Endothelial cell of umbilical vein (primary cell): ENCODE results near the gene CHI3L1. TPM values are rescaled to one million over a fixed set of nuclear protein-coding genes. Genes with fewer than 3 reads are reported as not detected.

Experiments
- BruUV-seq: library from RNA; stranded (reverse); fragments of 400-500 nt; replicated peaks from 2 replicates; lab custom pipeline; 2021; lab: Mats Ljungman, UMichigan
- CTCF ChIA-PET: fragments of 300-600, 350-600 bp; sonication (Branson Sonifier 250); formaldehyde crosslinking; loops from one replicate; lab custom pipeline; 2021; ENCODE audit warnings: antibody characterized with exemption, inconsistent platforms; lab: Charles Lee
- POLR2A ChIA-PET: fragments of 300-600, 350-600 bp; sonication (Branson Sonifier 250); formaldehyde crosslinking; loops from one replicate; lab custom pipeline; 2021; ENCODE audit warnings: antibody characterized with exemption, inconsistent platforms; lab: Charles Lee
- DNase-seq: peaks from one replicate; pipeline ENCODE4 v3.0.0-alpha.2; 2011; ENCODE audit warnings: low read depth, low spot score
- FAIRE-seq: peaks from 2 replicates; lab custom pipeline; 2011; peaks lifted over from hg19 to GRCh38; lab: Jason Lieb, UNC
- H2AFZ ChIP-seq: 2 replicates; pipeline ENCODE4 v1.6.0; 2012; ENCODE audit warnings: low read depth, low read length, control low read depth, inconsistent platforms
- H3K27ac ChIP-seq: 2 replicates; pipeline ENCODE4 v1.5.1; 2011; ENCODE audit warnings: low read depth, mild to moderate bottlenecking, control low read depth, low read length, moderate library complexity; ENCODE audit not compliant: insufficient read depth
- H3K27me3 ChIP-seq, 2 experiments: 2 replicates each; pipeline versions ENCODE4 v1.6.0 to v1.6.1; 2011; ENCODE audit warnings: low read length in 2 of 2, mixed read lengths in 1 of 2; ENCODE audit not compliant: control insufficient read depth in 2 of 2, insufficient read depth in 2 of 2
- H3K36me3 ChIP-seq, 2 experiments: 2 replicates in 1 of 2; 3 replicates in 1 of 2; pipeline ENCODE4 v1.5.1; 2011; ENCODE audit warnings: low read length in 2 of 2, mild to moderate bottlenecking in 1 of 2, moderate library complexity in 1 of 2; ENCODE audit not compliant: control insufficient read depth in 2 of 2, insufficient read depth in 2 of 2; ENCODE audit errors: extremely low read depth in 1 of 2
- H3K4me1 ChIP-seq: 3 replicates; pipeline ENCODE4 v1.5.1; 2011; ENCODE audit warnings: mild to moderate bottlenecking, low read length; ENCODE audit not compliant: control insufficient read depth, insufficient read depth; ENCODE audit errors: extremely low read depth
- H3K4me2 ChIP-seq: 2 replicates; pipeline ENCODE4 v1.6.1; 2011; ENCODE audit warnings: low read length, control low read depth, mixed read lengths; ENCODE audit not compliant: insufficient read depth
- H3K4me3 ChIP-seq, 3 experiments: fragments of 200-600 bp in 1 of 3; sonication (generic), shearing (Covaris generic) in 1 of 3; replicated peaks in 1 of 3; 2 replicates each; pipeline ENCODE4 v1.5.1; 2011 to 2016; ENCODE audit warnings: control low read depth in 3 of 3, low read length in 3 of 3, mild to moderate bottlenecking in 2 of 3, inconsistent platforms in 1 of 3, low read depth in 1 of 3, moderate library complexity in 1 of 3; ENCODE audit not compliant: insufficient read depth in 1 of 3
- H3K79me2 ChIP-seq: 2 replicates; pipeline ENCODE4 v1.6.0; 2012; ENCODE audit warnings: low read length, inconsistent platforms; ENCODE audit not compliant: control insufficient read depth, insufficient read depth
- H3K9ac ChIP-seq: replicated peaks from 2 replicates; pipeline ENCODE3; 2011; ENCODE audit warnings: low read length, control low read depth; ENCODE audit not compliant: insufficient read depth; ENCODE audit errors: extremely low read depth
- H3K9me1 ChIP-seq: replicated peaks from 3 replicates; pipeline ENCODE4 v1.6.0; 2011; ENCODE audit warnings: mild to moderate bottlenecking, low read length; ENCODE audit not compliant: control insufficient read depth, insufficient read depth; ENCODE audit errors: extremely low read depth
- H3K9me3 ChIP-seq: replicated peaks from 2 replicates; pipeline ENCODE4 v1.5.1; 2012; ENCODE audit warnings: low read length, inconsistent platforms; ENCODE audit not compliant: control insufficient read depth, insufficient read depth
- H4K20me1 ChIP-seq: replicated peaks from 2 replicates; pipeline ENCODE3; 2011; ENCODE audit warnings: mild to moderate bottlenecking, low read length; ENCODE audit not compliant: control insufficient read depth, insufficient read depth; ENCODE audit errors: extremely low read depth
- CTCF ChIP-seq, 2 donors: IDR thresholded peaks; 1 replicate in 1 of 2; 2 replicates in 1 of 2; pipeline ENCODE4 v1.5.1; 2011; ENCODE audit warnings: low read length in 2 of 2, mild to moderate bottlenecking in 2 of 2, moderate library complexity in 2 of 2, control low read depth in 1 of 2, inconsistent platforms in 1 of 2, low read depth in 1 of 2; ENCODE audit not compliant: insufficient read depth in 1 of 2; ENCODE audit errors: extremely low read depth in 1 of 2
- EZH2 ChIP-seq: IDR thresholded peaks from 2 replicates; pipeline ENCODE4 v1.6.1; 2012; ENCODE audit warnings: borderline replicate concordance, low read depth, mild to moderate bottlenecking, moderate library complexity, low read length, inconsistent platforms; ENCODE audit not compliant: severe bottlenecking
- FOS ChIP-seq: IDR thresholded peaks from 2 replicates; pipeline ENCODE4 v1.6.1; 2011; ENCODE audit warnings: mild to moderate bottlenecking, low read length, moderate library complexity, borderline replicate concordance; ENCODE audit not compliant: insufficient read depth
- JUN ChIP-seq: IDR thresholded peaks from 2 replicates; pipeline ENCODE4 v1.6.1; 2011; ENCODE audit warnings: borderline replicate concordance, low read depth; ENCODE audit not compliant: insufficient read length, insufficient read depth
- MAX ChIP-seq: IDR thresholded peaks from 2 replicates; pipeline ENCODE4 v1.6.1; 2011; ENCODE audit not compliant: insufficient read depth, insufficient read length
- MYC ChIP-seq: IDR thresholded peaks from one replicate; pipeline ENCODE4 v1.6.1; 2011; ENCODE audit warnings: mild to moderate bottlenecking, low read depth, low read length
- POLR2A ChIP-seq: IDR thresholded peaks from 2 replicates; pipeline ENCODE4 v1.6.1; 2012; ENCODE audit warnings: low read depth, mild to moderate bottlenecking, control low read depth, low read length
- POLR2AphosphoS5 ChIP-seq: IDR thresholded peaks from 2 replicates; pipeline ENCODE4 v1.6.1; 2012; ENCODE audit warnings: low read depth, mild to moderate bottlenecking, control low read depth, low read length, moderate library complexity; ENCODE audit not compliant: insufficient read depth
- dilution Hi-C: fragments of 300-500 bp; cut with MboI; formaldehyde crosslinking; loops from one replicate; pipeline ENCODE4 v1.15.0; 2019; ENCODE audit warnings: low sequenced_read_pairs; ENCODE audit not compliant: extremely low pct_ligation_motif_present
- intact Hi-C: fragments of 100-400 bp; cut with micrococcal nuclease; formaldehyde crosslinking; loops from one replicate; pipeline ENCODE4 v1.10.0; 2022
- polyA plus RNA-seq, 4 experiments: library from polyadenylated mRNA; depleted of rRNA in 3 of 4; stranded (reverse) in 3 of 4; unstranded in 1 of 4; fragments of >200 nt; gene quantifications; 2 replicates each; pipeline versions ENCODE4 v1.2.1 to v1.2.3, GENCODE V29; 2011 to 2012; ENCODE audit warnings: missing spikeins in 1 of 4
- total RNA-seq: library from RNA; stranded (reverse); gene quantifications from 2 replicates; pipeline ENCODE4 v1.2.3, GENCODE V29; 2021

The CHI3L1 gene
- total and polyA plus RNA-seq, 2 donors (not counting 3 experiments of a cell fraction or from before 2014, with no cell fraction given): not detected

DNA sequence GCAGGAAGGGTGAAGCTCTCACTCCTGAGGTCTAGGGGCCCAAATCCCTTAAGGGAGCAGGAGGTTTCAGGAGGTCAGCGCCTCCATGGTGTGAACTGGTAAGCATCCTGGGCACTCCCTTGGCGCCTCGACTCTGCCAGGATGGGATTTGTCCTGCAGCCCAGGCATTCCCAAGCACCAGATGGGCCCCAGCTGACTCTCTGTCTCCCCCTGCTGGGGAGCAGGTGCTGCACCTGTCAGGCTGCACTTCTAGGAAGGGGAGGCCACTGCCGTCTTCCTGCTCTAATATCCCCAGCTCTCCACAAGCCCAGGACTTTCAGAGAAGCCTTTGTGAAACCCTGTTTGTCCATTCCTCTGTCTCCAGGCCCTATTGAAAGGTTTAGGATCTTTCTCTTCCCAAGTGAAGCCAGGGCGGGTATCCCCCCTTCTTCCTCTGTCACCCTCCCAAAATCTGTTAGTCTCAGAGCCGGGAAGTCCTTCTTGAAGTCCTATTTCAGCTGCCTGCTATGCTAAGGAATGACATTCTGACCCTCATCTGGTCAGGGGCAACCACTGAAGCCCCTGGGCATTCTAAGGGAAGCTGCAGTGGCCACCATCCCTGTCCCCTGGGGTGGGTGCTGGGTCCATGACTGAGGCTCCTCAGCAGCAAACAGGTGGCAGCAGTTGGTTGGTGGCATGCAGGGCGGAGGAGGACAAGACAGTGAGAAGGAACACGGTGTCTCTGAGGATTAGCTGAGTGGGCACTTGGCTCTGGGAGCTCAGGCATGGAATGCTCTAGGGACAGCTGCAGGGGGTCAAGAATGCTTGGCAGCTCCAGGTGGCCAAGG lies 14.1 kb downstream of the CHI3L1 start:
- TF ChIP-seq FOS: no peak
- TF ChIP-seq JUN: no peak
- no peak for TF ChIP-seq EZH2
- no peak for TF ChIP-seq POLR2AphosphoS5
- no peak for TF ChIP-seq MAX
- no peak for TF ChIP-seq MYC
- no peak for TF ChIP-seq POLR2A
- peak; percentile 84 to 96 for TF ChIP-seq CTCF (IDR thresholded peaks at IDR 0.05; ENCODE audit: extremely low read depth in 1 of 2, insufficient read depth in 1 of 2, low read depth in 1 of 2, low read length in 2 of 2)
- intact Hi-C loops (loop anchor here (1.0 kb wide), 3 partner anchors 44 to 133 kb away; no protein-coding TSS in a partner anchor), dilution Hi-C loops (no loop called here)
- Histone ChIP-seq H4K20me1 (no peaks in the 10 kb centered on the region), H3K9me1 (no peaks in the 10 kb centered on the region), H3K27ac (no peak overlapping the region), H2AFZ (no peak overlapping the region), H3K36me3 (no peaks in the 10 kb centered on the region), H3K4me3 (no peak overlapping the region), H3K79me2 (no peaks in the 10 kb centered on the region), H3K27me3 (no peaks in the 10 kb centered on the region), H3K9ac (no peak overlapping the region), H3K4me1 (no peaks in the 10 kb centered on the region), H3K9me3 (no peaks in the 10 kb centered on the region), H3K4me2 (no peak overlapping the region)
- DNase-seq (peak; percentile 51), FAIRE-seq (peak; percentile 18)
- POLR2A ChIA-PET: interaction anchor here (1.6 kb wide), 1 partner anchor 55 kb away, joined by 3 read pairs; no protein-coding TSS in a partner anchor
- BruUV-seq: no TSS peak
- CTCF ChIA-PET: interaction anchor here (0.9 to 6.6 kb wide), 33 partner anchors 10 to 136 kb away, joined by 3 to 317 read pairs (median 7); partner anchors contain the start of gene ADORA1
